ENCODE measurements around the gene IDH3G. TPM values are rescaled to one million over a fixed set of nuclear protein-coding genes. Genes with fewer than 3 reads are reported as not detected.

The IDH3G gene
- total and polyA plus RNA-seq, 2 of the 8 experiments (the other 6 are each of a cell fraction or from before 2014, with no cell fraction given), result 39.4 to 66.7 TPM

DNA sequence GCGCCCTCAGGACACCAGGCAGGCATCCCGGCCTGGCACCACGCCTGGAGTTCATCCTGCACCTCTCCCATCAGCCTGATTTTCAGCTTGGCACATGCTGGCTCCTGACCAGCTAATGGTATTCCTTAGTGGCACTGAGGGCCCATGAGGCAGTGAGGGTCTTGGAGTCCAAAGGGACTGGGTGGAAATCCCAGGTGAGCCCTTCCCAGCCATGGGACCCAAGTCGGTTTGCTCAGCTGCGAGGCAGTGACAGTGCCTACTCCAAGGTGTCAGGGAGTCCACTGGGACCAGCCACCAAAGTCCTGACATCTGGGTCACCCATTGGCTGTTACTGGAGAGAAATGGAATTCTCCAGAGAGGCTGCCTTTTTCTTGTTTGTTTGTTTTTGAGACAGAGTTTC, 5.2 kb upstream of the IDH3G start (continued):
- TF ChIP-seq EGR1 (IDR thresholded peaks at IDR 0.05; ENCODE audit: borderline replicate concordance, low read depth, low read length), result no peak
- no peak for TF ChIP-seq TAF7 (optimal IDR thresholded peaks at IDR 0.05; ENCODE audit: borderline replicate concordance, low read depth, low read length)
- no peak for TF ChIP-seq MAFK (IDR thresholded peaks at IDR 0.05; ENCODE audit: low read depth, low read length)
- no peak for TF ChIP-seq GABPA (IDR thresholded peaks at IDR 0.05; ENCODE audit: borderline replicate concordance, insufficient read depth, low read length)
- TF ChIP-seq TBP (IDR thresholded peaks at IDR 0.05; ENCODE audit: low read depth, low read length), result no peak

All from H1 (cell line).